HG03575 (cell line): ENCODE results near the gene OPHN1.
"Not testable (repeated sequence)": the region's sequence is repeated elsewhere in the genome, so short reads cannot be mapped to it uniquely, and the experiment has no call there.

Experiments
- ATAC-seq: cut with Tn5 transposase; IDR thresholded peaks from one replicate; pipeline ENCODE4 v1.9.1; 2021; ENCODE audit not compliant: unreplicated experiment, insufficient number of reproducible peaks, low FRiP score; ENCODE audit errors: extremely low read depth

The OPHN1 gene

GRCh38 chrX:68284281-68284904 is 148.9 kb downstream of the OPHN1 start:
- no peak for ATAC-seq

- no peak for ATAC-seq
These were observed 159.4 kb downstream of the OPHN1 start for GRCh38 chrX:68273887-68274286.

GRCh38 chrX:68264793-68265192 is 168.5 kb downstream of the OPHN1 start:
- ATAC-seq = not testable (repeated sequence)

GRCh38 chrX:68261060-68261672 is 172.1 kb downstream of the OPHN1 start:
- no peak for ATAC-seq

- ATAC-seq = no peak
These were observed 176.3 kb downstream of the OPHN1 start for GRCh38 chrX:68256990-68257389.

GRCh38 chrX:68254738-68255645 is 178.3 kb downstream of the OPHN1 start:
- no peak for ATAC-seq

- no peak for ATAC-seq
These were observed 180.6 kb downstream of the OPHN1 start for GRCh38 chrX:68252664-68253063.

GRCh38 chrX:68249903-68250302 is 183.4 kb downstream of the OPHN1 start:
- ATAC-seq = no peak

GRCh38 chrX:68249401-68249831 is 183.9 kb downstream of the OPHN1 start:
- ATAC-seq = no peak

- no peak for ATAC-seq
These were observed 194.7 kb downstream of the OPHN1 start for GRCh38 chrX:68238568-68238967.

- no peak for ATAC-seq
These were observed 199.0 kb downstream of the OPHN1 start for GRCh38 chrX:68234171-68234910.

GRCh38 chrX:68232206-68232605 is 201.1 kb downstream of the OPHN1 start:
- no peak for ATAC-seq

- ATAC-seq = no peak
These were observed 224.3 kb downstream of the OPHN1 start for GRCh38 chrX:68209008-68209407.

GRCh38 chrX:68204521-68205038 is 228.7 kb downstream of the OPHN1 start:
- no peak for ATAC-seq

- ATAC-seq = no peak
These were observed 229.6 kb downstream of the OPHN1 start for GRCh38 chrX:68203646-68204045.

GRCh38 chrX:68203211-68203610 is 230.1 kb downstream of the OPHN1 start:
- ATAC-seq = no peak

- ATAC-seq = no peak
These were observed 234.0 kb downstream of the OPHN1 start for GRCh38 chrX:68199062-68199848.
